HepG2 (cell line): Measurements from ENCODE around the gene FUT3. TPM values are rescaled to one million over a fixed set of nuclear protein-coding genes. Genes with fewer than 3 reads are reported as not detected.

ENCODE experiments used
- ATAC-seq: fragments of 200-7000 bp; cut with Tn5 transposase; 3 replicates; pipeline ENCODE4 v1.9.1; 2020; ENCODE audit warnings: mild to moderate bottlenecking, moderate library complexity
- BruUV-seq: library from RNA; stranded (reverse); fragments of 400-500 nt; replicated peaks from 2 replicates; lab custom pipeline; 2021; lab: Mats Ljungman, UMichigan
- CTCF ChIA-PET: fragments of 300-600 bp; formaldehyde crosslinking; extraction: SDS; loops from one replicate; lab custom pipeline; 2021; ENCODE audit warnings: low total read pairs, inconsistent platforms, low intra/inter-chr PET ratio; lab: Yijun Ruan, JAX
- POLR2A ChIA-PET: fragments of 350-600 bp; sonication (Branson Sonifier 250); formaldehyde crosslinking; loops from one replicate; lab custom pipeline; 2020; ENCODE audit warnings: antibody characterized with exemption, inconsistent platforms; lab: Yijun Ruan, JAX
- DNase-seq: peaks from one replicate; pipeline ENCODE4 v3.0.0-alpha.2; 2015; ENCODE audit warnings: low spot score
- FAIRE-seq: peaks from 3 replicates; lab custom pipeline; 2011; peaks lifted over from hg19 to GRCh38; lab: Jason Lieb, UNC
- H2AFZ ChIP-seq: one replicate; pipeline ENCODE4 v1.6.1; 2011; ENCODE audit warnings: low read length, inconsistent platforms
- H3K27ac ChIP-seq: fragments of 300-600 bp; 3 replicates; pipeline ENCODE4 v1.8.0; 2011; ENCODE audit warnings: mixed run types, mild to moderate bottlenecking, mixed read lengths, low read length, inconsistent platforms; ENCODE audit not compliant: insufficient read depth; ENCODE audit errors: extremely low read length
- H3K27me3 ChIP-seq, 2 experiments: fragments of 200-600 bp in 1 of 2; 2 replicates in 1 of 2; 3 replicates in 1 of 2; pipeline versions ENCODE4 v1.6.0 to v1.8.0; 2011; ENCODE audit warnings: low read length in 2 of 2, mild to moderate bottlenecking in 2 of 2, moderate library complexity in 2 of 2, inconsistent platforms in 1 of 2; ENCODE audit not compliant: insufficient read depth in 2 of 2, control insufficient read depth in 1 of 2
- H3K36me3 ChIP-seq, 2 experiments: fragments of 200-600 bp in 1 of 2; replicated peaks in 1 of 2; 2 replicates in 1 of 2; 3 replicates in 1 of 2; pipeline versions ENCODE4 v1.5.1 to v1.8.0; 2011; ENCODE audit warnings: low read length in 2 of 2, inconsistent platforms in 1 of 2; ENCODE audit not compliant: insufficient read depth in 2 of 2, control insufficient read depth in 1 of 2
- H3K4me1 ChIP-seq: 2 replicates; pipeline ENCODE4 v1.5.1; 2012; ENCODE audit warnings: low read length, inconsistent platforms; ENCODE audit not compliant: insufficient read depth
- H3K4me2 ChIP-seq: 2 replicates; pipeline ENCODE4 v1.6.0; 2011; ENCODE audit warnings: low read depth, low read length, inconsistent platforms
- H3K4me3 ChIP-seq, 3 experiments: fragments of 200-600 bp in 1 of 3; sonication (generic), shearing (Covaris generic) in 1 of 3; replicated peaks in 1 of 3; 2 replicates each; pipeline ENCODE4 v1.5.1; 2011 to 2016; ENCODE audit warnings: low read length in 3 of 3, inconsistent platforms in 2 of 3, low read depth in 2 of 3, mild to moderate bottlenecking in 2 of 3, control low read depth in 1 of 3, mixed read lengths in 1 of 3; ENCODE audit not compliant: insufficient read depth in 1 of 3
- H3K79me2 ChIP-seq: one replicate; pipeline ENCODE4 v1.6.1; 2011; ENCODE audit warnings: low read length, inconsistent platforms; ENCODE audit not compliant: insufficient read depth
- H3K9ac ChIP-seq: 2 replicates; pipeline ENCODE4 v1.6.0; 2011; ENCODE audit warnings: mild to moderate bottlenecking, low read depth, low read length, inconsistent platforms; ENCODE audit not compliant: insufficient read depth
- H3K9me3 ChIP-seq: 2 replicates; pipeline ENCODE4 v1.5.1; 2012; ENCODE audit warnings: mild to moderate bottlenecking, low read length
- H4K20me1 ChIP-seq: 2 replicates; pipeline ENCODE4 v1.6.0; 2011; ENCODE audit warnings: inconsistent platforms, mild to moderate bottlenecking, low read length, moderate library complexity; ENCODE audit not compliant: insufficient read depth
- ARNT2 ChIP-seq: sonication (generic); formaldehyde crosslinking; IDR thresholded peaks from 2 replicates; pipeline ENCODE4 v1.8.0; 2022; ENCODE audit warnings: mild to moderate bottlenecking, low read depth, missing genetic modification reagents, moderate library complexity
- DNMT1 ChIP-seq: sonication (generic); formaldehyde crosslinking; IDR thresholded peaks from 2 replicates; pipeline ENCODE4 v1.5.1; 2020; ENCODE audit warnings: mild to moderate bottlenecking, missing genetic modification reagents
- FOXP4 ChIP-seq: sonication (generic); formaldehyde crosslinking; IDR thresholded peaks from 2 replicates; pipeline ENCODE4 v1.4.0; 2020; ENCODE audit warnings: missing genetic modification reagents
- KAT8 ChIP-seq: IDR thresholded peaks from 2 replicates; pipeline ENCODE4 v1.6.1; 2016; ENCODE audit warnings: missing genetic modification reagents, missing compliant biosample characterization
- KDM2A ChIP-seq: sonication (generic); formaldehyde crosslinking; IDR thresholded peaks from 2 replicates; pipeline ENCODE4 v1.4.0; 2020; ENCODE audit warnings: low read depth, missing genetic modification reagents, borderline replicate concordance
- KDM3A ChIP-seq: IDR thresholded peaks from 2 replicates; pipeline ENCODE4 v1.6.1; 2018; ENCODE audit warnings: low read depth, missing compliant biosample characterization
- LRRFIP1 ChIP-seq: sonication (generic); formaldehyde crosslinking; conservative IDR thresholded peaks from 2 replicates; pipeline ENCODE4 v1.4.0; 2020; ENCODE audit warnings: missing genetic modification reagents
- NRL ChIP-seq: sonication (generic); formaldehyde crosslinking; IDR thresholded peaks from 2 replicates; pipeline ENCODE4 v1.5.0; 2020; ENCODE audit warnings: missing genetic modification reagents, mild to moderate bottlenecking, moderate library complexity, borderline replicate concordance
- RAD21 ChIP-seq: fragments of 450-650 bp; formaldehyde crosslinking; IDR thresholded peaks from 2 replicates; pipeline ENCODE4 v1.5.0; 2020; ENCODE audit warnings: mild to moderate bottlenecking
- ZNF251 ChIP-seq: sonication (generic); formaldehyde crosslinking; IDR thresholded peaks from 2 replicates; pipeline ENCODE4 v1.9.0; 2021; ENCODE audit warnings: mild to moderate bottlenecking, missing genetic modification reagents
- ZNF329 ChIP-seq: sonication (generic); formaldehyde crosslinking; IDR thresholded peaks from 2 replicates; pipeline ENCODE4 v1.9.0; 2021; ENCODE audit warnings: low read depth, mild to moderate bottlenecking, missing genetic modification reagents
- ZNF614 ChIP-seq: IDR thresholded peaks from 2 replicates; pipeline ENCODE4 v1.6.1; 2018; ENCODE audit warnings: missing biosample characterization, missing genetic modification reagents, inconsistent platforms, borderline replicate concordance
- ZNF777 ChIP-seq: sonication (generic); formaldehyde crosslinking; IDR thresholded peaks from 2 replicates; pipeline ENCODE4 v1.4.0; 2020; ENCODE audit warnings: missing genetic modification reagents
- WGBS: methylation state at CpG from one replicate; pipeline ENCODE4 v1.1.6; 2017; ENCODE audit warnings: low lambda C conversion rate; 5-methylcytosine and 5-hydroxymethylcytosine counted together
- in situ Hi-C: cut with HindIII; loops from 2 replicates; pipeline ENCODE4 v1.10.0; 2017; ENCODE audit warnings: low pct_unique_long_range_greater_than_20kb; ENCODE audit not compliant: extremely low pct_ligation_motif_present
- intact Hi-C: fragments of 100-400 bp; cut with micrococcal nuclease; formaldehyde crosslinking; loops from one replicate; pipeline ENCODE4 v1.10.0; 2022; ENCODE audit not compliant: unreplicated experiment
- polyA plus RNA-seq, 8 experiments: library from polyadenylated mRNA; depleted of rRNA in 3 of 8; stranded (reverse) in 7 of 8; unstranded in 1 of 8; fragments of >200 nt; fragmentation: Illumina TruSeq in 4 of 8; extraction: Trizol in 4 of 8; gene quantifications; 2 replicates each; pipeline versions ENCODE4 v1.2.1 to v1.2.3, GENCODE V29; 2011 to 2016; ENCODE audit warnings: low read depth in 4 of 8, missing spikeins in 1 of 8, mixed read lengths in 1 of 8; ENCODE audit not compliant: insufficient read depth in 1 of 8
- total RNA-seq, 5 experiments: library from RNA; depleted of rRNA; stranded (reverse); fragments of >200 nt; fragmentation: Illumina TruSeq; extraction: Trizol; gene quantifications; 2 replicates each; pipeline ENCODE4 v1.2.3, GENCODE V29; 2016; ENCODE audit warnings: low read depth in 1 of 5
- TF ChIP-seq, protein P1 (sequence below): sonication (generic); formaldehyde crosslinking; IDR thresholded peaks from 2 replicates; pipeline ENCODE4 v1.4.0; 2020; ENCODE audit warnings: missing genetic modification reagents
- TF ChIP-seq, protein P2 (sequence below): sonication (generic); formaldehyde crosslinking; IDR thresholded peaks from 2 replicates; pipeline ENCODE4 v1.4.0; 2020; ENCODE audit warnings: mild to moderate bottlenecking, missing genetic modification reagents

The FUT3 gene
- total and polyA plus RNA-seq, 2 of the 13 experiments (the other 11 are each of a cell fraction or from before 2014, with no cell fraction given), result 0.53 to 1.1 TPM

- no peaks in the 10 kb centered on the region for H3K79me2 ChIP-seq
- H3K9ac ChIP-seq, result 0 out of 2 replicates have a peak overlapping the region, but pooled peaks have one; percentile 17
- peak overlapping the region in 1 of 3 experiments; percentile 14; a peak in 1 of 6 replicates for H3K4me3 ChIP-seq
- POLR2A ChIA-PET, result interaction anchor here (1.1 to 2.6 kb wide), 5 partner anchors 12 to 88 kb away, joined by 3 to 9 read pairs (median 7); partner anchors contain the start of genes FUT6 and NDUFA11
- H3K4me2 ChIP-seq, result peak overlapping the region; percentile 40; the same call in 1 of the 2 replicates
- intact Hi-C loops, result loop anchor here (1.0 to 2.0 kb wide), 3 partner anchors 21 to 88 kb away; partner anchors contain the start of gene FUT5
- FAIRE-seq, result peak; percentile 60
- H2AFZ ChIP-seq, result no peak overlapping the region
- no TSS peak for BruUV-seq
- H3K27me3 ChIP-seq, result no peaks in the 10 kb centered on the region
- peaks cover 44% of the 10 kb centered on the region for H3K4me1 ChIP-seq
- no peaks in the 10 kb centered on the region for H4K20me1 ChIP-seq
- peaks cover 7 to 25% of the 10 kb centered on the region in 2 experiments; a peak in 4 of 5 replicates for H3K36me3 ChIP-seq
- in situ Hi-C loops, result loop anchor here (5.0 kb wide), 2 partner anchors 55 to 85 kb away; partner anchors contain the start of genes FUT6 and NRTN
- peak; percentile 81 for ATAC-seq
- H3K27ac ChIP-seq, result no peak overlapping the region
- DNase-seq, result no peak
- WGBS, result 55% methylated on average over 13 of the region's 48 CpGs
- CTCF ChIA-PET, result interaction anchor here (1.4 to 3.9 kb wide), 3 partner anchors 69 to 98 kb away, joined by 4 to 71 read pairs (median 5); partner anchors contain the start of gene NRTN
- H3K9me3 ChIP-seq, result no peaks in the 10 kb centered on the region
- TF ChIP-seq DNMT1 (0 out of 2 replicates have a peak, but pooled peaks have one; percentile 39), ZNF251 (CRISPR knock-in tag) (no peak), KAT8 (CRISPR knock-in tag) (peak; percentile 64; the same call in 1 of the 2 replicates), ZNF614 (CRISPR knock-in tag) (peak; percentile 40; the same call in 1 of the 2 replicates), KDM2A (peak; percentile 98), ARNT2 (CRISPR knock-in tag) (peak; percentile 68; the same call in 1 of the 2 replicates), RAD21 (peak; percentile 98), ZNF777 (peak; percentile 88), NRL (CRISPR knock-in tag) (peak; percentile 69; the same call in 1 of the 2 replicates), FOXP4 (no peak), KDM3A (CRISPR knock-in tag) (peak; percentile 84), LRRFIP1 (CRISPR knock-in tag) (no peak), ZNF329 (CRISPR knock-in tag) (peak; percentile 62; the same call in 1 of the 2 replicates)
- TF ChIP-seq, protein P1, sequence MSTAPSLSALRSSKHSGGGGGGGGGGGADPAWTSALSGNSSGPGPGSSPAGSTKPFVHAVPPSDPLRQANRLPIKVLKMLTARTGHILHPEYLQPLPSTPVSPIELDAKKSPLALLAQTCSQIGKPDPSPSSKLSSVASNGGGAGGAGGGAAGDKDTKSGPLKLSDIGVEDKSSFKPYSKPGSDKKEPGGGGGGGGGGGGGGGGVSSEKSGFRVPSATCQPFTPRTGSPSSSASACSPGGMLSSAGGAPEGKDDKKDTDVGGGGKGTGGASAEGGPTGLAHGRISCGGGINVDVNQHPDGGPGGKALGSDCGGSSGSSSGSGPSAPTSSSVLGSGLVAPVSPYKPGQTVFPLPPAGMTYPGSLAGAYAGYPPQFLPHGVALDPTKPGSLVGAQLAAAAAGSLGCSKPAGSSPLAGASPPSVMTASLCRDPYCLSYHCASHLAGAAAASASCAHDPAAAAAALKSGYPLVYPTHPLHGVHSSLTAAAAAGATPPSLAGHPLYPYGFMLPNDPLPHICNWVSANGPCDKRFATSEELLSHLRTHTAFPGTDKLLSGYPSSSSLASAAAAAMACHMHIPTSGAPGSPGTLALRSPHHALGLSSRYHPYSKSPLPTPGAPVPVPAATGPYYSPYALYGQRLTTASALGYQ (CRISPR knock-in tag), result peak; percentile 42
- TF ChIP-seq, protein P2, sequence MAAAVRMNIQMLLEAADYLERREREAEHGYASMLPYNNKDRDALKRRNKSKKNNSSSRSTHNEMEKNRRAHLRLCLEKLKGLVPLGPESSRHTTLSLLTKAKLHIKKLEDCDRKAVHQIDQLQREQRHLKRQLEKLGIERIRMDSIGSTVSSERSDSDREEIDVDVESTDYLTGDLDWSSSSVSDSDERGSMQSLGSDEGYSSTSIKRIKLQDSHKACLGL, result 0 out of 2 replicates have a peak, but pooled peaks have one; percentile 9
Observed at GRCh38 chr19:5891938-5892771, 40.9 kb upstream of the FUT3 start.
